Jurkat, Clone E6-1 (cell line): ENCODE results near the gene C6orf89.

ENCODE experiments used
- DNase-seq: peaks from one replicate; pipeline ENCODE4 v3.0.0-alpha.2; 2011; ENCODE audit warnings: low read depth, low spot score
- H3K4me3 ChIP-seq: 2 replicates; pipeline ENCODE4 v1.5.1; 2011; ENCODE audit warnings: mild to moderate bottlenecking, low read length, control low read depth, moderate library complexity

The C6orf89 gene

DNA sequence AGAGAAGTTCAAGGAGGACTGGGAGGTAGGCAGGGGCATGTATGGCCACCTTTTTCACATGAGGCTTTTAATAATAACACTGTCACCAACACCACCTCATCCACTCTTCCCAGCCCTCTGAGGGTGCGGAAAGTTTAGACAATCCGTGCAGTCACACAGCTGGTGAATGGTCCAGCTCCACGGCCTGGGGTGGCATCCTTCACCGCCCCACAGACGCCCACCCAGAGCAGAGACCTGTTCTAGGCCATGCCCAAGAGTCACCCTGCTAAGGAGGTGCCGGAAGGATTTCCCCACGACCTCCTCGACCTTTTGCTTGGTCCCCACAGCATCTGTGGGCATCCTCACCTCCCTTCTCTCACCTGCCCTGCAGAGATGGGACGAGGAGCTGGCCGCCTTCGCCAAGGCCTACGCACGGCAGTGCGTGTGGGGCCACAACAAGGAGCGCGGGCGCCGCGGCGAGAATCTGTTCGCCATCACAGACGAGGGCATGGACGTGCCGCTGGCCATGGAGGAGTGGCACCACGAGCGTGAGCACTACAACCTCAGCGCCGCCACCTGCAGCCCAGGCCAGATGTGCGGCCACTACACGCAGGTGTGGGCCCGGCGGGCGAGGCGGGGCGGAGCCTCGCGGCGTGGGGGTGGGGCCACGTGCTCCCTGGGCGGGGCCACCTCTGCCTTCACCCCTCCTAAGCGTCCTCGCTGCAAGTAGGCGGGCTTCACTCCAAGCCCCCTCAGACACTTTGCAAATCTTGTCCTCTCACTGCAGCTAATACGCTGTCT lies 73.2 kb downstream of the C6orf89 start:
- DNase-seq, result no peak
- H3K4me3 ChIP-seq, result no peak overlapping the region

DNA sequence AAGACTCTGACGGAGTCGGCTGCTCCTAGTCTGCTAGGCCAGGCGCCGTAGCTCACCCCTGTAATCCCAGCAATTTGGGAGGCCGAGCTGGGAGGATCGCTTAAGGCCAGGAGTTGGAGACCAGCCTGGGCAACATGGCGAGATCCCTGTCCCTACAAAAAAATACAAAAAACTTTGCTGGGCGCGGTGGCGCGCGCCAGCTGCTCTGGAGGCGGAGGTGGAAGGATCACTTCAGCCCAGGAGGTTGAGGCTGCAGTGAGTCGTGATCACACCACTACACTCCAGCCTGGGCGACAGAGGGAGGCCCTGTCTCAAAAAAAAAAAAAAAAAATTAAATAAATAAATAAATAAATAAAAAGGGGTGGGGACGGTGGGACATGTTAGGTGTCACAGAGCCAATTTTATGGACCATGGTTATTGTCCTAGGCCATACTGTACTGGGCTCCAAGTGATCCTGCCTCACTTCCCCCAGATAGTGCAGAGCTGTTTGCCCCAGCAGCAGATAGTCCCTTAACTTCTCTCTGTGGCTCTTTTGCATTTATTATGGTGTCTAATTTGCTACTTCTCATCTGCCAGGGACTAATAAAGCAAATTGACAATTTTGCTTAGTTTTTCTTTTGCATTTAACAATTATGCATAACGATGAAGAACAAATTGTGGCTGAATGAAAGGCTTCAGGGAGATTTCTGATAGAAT lies 74.0 kb downstream of the C6orf89 start:
- DNase-seq, result no peak
- no peak overlapping the region for H3K4me3 ChIP-seq

DNA sequence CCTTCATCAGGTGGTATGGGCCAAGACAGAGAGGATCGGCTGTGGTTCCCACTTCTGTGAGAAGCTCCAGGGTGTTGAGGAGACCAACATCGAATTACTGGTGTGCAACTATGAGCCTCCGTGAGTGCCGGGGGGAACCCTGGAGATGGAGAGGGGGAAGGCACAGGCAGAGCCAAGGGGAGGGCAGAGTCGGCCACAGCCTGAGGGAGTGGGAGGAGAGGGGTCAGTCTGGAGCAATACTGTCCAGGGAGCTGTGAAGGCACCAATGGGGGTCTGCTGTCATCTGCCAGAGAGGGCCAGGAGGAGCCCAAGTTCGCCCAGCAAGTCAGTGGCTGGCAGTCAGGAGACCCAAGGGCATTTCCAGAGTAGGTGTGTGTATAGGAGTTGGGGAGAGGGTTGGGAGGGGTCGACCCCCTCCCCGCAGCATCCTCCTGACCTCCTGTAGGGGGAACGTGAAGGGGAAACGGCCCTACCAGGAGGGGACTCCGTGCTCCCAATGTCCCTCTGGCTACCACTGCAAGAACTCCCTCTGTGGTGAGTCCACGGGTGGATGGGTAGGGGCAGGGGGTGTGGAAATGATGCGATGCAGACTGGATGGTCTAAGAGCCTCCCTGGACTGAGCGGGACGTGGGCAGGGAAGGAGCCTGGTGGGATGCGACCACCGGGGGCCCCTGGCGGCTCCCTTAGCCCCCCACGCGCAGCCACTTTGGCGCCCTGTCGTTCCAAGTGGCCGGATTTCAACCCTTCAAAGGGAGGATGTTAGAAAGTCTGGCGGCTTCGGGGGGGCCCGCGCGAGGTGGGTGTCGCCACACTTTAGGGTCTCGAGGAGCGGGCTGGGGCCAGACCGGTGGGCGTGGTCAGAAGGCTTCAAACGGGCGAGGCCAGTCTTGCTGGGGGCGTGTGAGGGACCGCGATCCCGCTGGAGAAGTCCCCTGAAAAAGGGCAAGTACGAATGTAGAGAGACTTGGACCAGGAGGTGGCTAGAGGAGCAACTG lies 76.0 kb downstream of the C6orf89 start:
- no peak for DNase-seq
- no peak overlapping the region for H3K4me3 ChIP-seq

DNA sequence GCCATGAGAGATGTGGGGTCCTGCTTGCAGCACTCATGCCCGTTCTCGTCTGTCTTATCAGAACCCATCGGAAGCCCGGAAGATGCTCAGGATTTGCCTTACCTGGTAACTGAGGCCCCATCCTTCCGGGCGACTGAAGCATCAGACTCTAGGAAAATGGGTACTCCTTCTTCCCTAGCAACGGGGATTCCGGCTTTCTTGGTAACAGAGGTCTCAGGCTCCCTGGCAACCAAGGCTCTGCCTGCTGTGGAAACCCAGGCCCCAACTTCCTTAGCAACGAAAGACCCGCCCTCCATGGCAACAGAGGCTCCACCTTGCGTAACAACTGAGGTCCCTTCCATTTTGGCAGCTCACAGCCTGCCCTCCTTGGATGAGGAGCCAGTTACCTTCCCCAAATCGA lies 77.1 kb downstream of the C6orf89 start:
- H3K4me3 ChIP-seq, result peak overlapping the region; percentile 45
- DNase-seq, result peak; percentile 86

DNA sequence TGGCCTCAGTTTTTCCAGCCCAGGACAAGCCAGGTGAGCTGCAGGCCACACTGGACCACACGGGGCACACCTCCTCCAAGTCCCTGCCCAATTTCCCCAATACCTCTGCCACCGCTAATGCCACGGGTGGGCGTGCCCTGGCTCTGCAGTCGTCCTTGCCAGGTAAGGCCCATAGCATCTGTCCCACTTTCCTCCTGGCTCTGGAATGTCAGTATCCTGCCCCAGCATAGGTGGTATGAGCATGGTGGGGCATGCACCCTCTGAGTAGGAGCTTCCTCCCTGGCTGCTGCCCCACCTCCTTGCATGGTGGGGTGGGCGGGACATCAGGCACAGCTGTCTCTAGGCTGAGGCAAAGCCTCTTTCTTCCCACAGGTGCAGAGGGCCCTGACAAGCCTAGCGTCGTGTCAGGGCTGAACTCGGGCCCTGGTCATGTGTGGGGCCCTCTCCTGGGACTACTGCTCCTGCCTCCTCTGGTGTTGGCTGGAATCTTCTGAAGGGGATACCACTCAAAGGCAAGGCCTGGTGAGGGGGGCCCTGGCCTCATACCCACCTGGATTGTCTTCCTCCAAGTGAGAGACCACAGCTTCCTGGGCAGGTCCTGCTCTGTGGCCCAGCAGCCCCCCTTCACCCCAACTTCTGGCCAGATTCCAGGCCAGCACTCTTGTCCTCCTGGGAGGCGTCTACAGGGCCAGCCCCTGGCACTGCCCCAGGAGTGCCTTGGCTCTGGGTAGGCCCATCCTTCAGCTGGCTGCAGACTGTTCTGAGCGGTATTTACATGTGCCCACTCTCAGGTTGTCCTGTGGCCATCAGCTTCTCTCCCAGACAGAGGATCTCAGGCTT lies 77.9 kb downstream of the C6orf89 start:
- DNase-seq, result peak; percentile 82
- peak overlapping the region; percentile 45 for H3K4me3 ChIP-seq

DNA sequence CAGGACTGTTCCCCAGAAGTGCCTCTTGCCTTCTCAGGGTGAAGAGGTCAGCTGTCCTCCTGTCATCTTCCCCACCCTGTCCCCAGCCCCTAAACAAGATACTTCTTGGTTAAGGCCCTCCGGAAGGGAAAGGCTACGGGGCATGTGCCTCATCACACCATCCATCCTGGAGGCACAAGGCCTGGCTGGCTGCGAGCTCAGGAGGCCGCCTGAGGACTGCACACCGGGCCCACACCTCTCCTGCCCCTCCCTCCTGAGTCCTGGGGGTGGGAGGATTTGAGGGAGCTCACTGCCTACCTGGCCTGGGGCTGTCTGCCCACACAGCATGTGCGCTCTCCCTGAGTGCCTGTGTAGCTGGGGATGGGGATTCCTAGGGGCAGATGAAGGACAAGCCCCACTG lies 78.6 kb downstream of the C6orf89 start:
- H3K4me3 ChIP-seq, result no peak overlapping the region
- DNase-seq, result no peak

DNA sequence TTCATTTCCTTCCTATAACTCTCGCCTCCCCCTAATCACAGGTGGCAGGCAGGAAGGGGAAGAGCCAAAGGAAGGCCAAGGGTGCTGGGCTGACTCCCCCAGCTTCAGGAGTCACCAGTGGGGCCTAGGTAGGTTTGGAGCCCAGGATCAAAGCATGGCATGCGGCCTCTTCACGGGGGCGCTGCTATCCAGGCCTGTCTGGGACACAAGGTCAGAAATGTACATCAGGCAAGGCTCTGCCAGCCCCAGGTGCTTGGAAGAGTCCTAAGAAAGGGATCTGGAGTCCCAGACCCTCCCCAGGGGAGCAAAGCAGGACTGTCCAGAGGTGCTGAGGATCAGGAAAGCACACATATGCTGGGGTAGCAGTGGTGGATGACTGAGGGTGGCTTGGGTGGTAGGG lies 79.2 kb downstream of the C6orf89 start:
- no peak for DNase-seq

DNA sequence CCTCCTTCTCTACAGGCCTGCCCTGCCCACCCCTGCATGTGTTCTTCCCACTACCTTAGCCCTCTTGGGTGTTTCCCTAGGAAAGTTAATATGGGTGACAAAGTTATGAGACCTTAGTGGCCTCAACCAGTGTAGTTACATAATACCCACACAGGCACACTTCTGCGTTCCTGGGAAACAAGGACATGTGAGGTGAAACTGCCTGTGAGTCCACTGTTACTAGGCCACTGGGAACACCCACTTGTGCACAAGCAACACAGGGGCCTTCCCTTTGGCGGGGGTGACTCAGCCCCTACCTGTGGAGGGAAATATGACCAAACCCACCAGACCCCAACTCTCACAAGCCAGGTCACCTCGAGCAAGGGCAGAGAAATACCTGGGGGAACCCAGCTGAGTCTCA lies 81.5 kb downstream of the C6orf89 start:
- DNase-seq, result no peak
- H3K4me3 ChIP-seq, result no peak overlapping the region

More for the DNA sequence above, 79.2 kb downstream of the C6orf89 start:
- H3K4me3 ChIP-seq, result no peak overlapping the region

DNA sequence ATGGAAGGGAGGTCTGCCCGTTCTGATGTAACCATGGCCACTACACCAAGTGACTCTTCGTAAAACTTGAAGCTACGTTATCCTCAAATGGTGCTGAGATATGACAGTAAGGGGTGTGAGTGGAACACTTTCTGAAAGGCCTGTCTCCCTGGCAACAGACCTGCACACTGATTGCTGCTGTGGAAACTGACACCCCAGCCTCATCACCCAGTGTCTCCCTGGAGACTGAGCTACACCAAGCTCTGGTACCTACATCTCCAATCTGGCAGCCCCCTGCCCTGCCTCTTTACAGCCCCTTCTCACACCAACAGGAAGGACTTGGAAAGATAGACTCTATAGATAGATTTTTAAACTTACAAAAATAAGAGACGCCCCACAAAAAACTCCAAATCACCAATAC lies 82.0 kb downstream of the C6orf89 start:
- no peak overlapping the region for H3K4me3 ChIP-seq
- no peak for DNase-seq

DNA sequence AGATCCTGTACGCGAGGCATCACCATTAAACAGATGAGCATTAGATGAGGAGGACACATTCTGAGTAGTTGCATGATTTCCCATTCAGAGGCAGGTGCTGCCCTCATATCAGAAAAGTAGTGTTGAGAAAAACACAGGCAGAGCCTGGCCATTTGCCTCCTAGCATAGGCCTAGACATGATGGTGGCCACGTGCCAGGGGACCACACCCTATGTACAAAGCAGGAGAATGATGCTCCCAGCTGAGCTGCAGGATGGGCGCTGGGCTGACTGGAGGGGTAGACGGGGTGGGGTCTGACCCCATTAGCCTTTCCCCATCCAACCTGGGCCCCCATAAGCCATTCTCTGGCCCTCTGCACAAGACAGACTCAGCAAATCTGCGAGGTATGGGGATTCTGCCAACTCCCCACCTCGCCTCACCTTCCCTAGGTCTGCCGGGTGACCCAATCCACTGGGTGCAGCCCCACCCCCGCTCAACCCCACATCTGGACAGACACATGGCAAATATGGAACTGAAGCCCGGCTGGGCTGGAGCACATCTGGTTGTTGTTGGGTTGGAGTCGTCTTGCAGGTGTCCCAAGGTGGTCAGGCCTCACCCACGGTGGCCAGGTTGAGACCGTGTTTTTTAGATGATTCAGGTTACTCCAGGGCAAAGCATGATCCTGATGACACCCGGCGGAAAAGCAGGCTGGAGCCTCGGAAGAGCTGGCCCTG lies 82.7 kb downstream of the C6orf89 start:
- DNase-seq, result no peak
- H3K4me3 ChIP-seq, result no peak overlapping the region

DNA sequence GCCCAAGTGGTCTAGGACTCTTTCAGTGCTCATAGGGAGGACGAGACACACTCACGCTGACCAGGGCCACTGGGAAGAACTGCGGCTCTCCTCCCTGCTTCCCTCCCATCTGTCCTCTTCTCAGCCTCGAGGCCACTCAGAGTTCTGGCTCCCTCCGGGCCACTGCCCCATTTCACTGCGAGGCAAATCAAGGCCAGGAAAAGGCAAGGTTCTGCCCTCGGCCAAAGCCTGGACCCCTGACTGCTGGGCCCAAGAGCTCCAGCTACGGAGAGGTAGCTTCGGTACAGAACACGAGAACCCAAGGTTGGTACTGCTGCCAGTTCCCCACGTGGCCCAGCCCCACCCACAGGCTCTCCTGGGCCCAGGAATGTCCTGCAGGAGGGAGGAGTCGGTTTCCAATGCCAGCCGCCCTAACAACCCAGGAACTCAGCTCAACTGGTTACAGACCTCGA lies 83.5 kb downstream of the C6orf89 start:
- DNase-seq, result no peak
- no peak overlapping the region for H3K4me3 ChIP-seq

DNA sequence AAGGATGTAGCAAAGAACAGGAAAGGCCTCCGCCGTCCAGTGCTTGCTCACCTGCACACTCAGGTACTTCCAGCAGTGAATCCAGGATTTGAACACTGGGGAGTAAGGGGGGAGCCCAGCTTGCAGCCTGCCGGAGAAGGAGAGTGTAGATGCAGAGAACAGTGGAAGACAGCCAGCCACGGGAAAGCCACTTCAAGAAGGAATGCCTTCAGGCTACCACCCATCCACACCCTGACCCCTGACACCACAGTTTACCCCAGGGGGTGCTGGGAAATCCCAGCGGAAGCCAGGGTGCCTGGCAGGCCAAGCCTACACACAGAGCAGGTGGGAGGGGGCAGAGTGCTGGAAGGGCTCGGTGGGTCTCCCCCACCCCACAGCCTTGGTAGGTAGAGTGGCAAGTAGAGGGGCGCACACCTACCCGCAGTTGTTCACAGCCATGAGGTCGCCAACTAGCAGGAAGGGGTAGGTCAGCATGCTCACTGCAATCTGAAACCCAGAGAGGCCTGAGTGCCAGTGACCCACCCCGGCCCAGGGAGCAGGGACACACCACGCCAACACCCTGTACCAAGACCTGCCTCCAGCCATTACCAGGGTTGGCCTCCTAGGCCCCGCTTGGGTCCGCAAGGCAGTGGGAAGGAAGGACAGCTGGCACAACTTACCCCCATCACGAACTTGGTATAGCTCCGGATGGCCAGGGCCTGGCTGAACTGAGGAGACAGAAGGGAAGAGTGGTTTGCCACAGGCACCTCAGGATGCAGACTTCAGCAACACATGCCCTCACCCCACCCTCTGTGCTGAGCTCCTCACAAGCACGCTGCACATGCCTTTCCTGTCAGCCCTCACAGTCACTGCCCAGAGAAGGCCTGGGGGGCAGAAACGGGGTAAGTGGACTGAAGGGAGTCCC lies 84.5 kb downstream of the C6orf89 start:
- no peak for DNase-seq
- H3K4me3 ChIP-seq, result no peak overlapping the region

DNA sequence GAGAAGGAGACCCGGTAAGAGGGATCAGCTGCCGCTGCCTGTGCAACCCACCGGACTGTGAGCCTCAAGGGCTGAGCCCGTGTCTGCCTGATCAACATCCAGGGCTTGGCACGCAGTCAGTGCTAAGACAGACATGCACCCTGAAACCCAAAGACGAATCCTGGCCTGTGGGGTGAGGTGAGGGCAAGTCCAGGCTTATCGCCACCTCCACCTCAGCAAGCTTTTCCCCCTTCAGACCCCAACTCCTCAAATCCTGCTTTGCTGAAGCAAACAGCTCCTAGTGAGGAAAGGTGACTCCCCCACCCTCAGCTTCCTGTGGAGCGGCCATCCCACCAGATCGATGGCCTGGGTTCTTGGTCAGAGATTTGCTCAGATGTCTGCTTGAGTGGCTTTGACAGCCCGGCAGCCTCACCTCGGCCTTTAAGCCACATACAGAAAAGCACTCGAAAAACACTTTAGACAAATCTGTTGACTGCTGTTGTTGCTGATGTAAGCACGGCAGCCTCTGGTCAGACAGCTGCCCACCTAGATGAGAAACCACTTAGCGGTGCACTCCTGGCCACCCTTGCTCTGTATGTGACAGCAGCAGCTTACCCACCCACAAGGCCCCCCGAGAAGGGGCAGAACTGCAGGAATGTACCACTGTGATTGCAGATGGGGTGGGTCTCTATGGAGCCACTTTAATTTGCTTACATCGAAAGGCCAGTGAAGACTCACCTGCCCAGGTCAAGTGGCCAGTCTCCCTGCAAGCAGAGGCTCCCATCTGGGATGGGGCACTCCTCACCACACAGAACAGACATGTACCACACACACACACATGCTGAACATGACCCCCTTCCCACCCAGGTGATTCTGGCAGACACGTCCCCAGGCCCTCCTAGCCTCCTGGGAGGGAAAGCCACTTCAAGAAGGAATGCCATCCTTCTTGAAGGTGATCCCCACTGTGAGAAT lies 85.4 kb downstream of the C6orf89 start:
- H3K4me3 ChIP-seq, result no peak overlapping the region
- no peak for DNase-seq

DNA sequence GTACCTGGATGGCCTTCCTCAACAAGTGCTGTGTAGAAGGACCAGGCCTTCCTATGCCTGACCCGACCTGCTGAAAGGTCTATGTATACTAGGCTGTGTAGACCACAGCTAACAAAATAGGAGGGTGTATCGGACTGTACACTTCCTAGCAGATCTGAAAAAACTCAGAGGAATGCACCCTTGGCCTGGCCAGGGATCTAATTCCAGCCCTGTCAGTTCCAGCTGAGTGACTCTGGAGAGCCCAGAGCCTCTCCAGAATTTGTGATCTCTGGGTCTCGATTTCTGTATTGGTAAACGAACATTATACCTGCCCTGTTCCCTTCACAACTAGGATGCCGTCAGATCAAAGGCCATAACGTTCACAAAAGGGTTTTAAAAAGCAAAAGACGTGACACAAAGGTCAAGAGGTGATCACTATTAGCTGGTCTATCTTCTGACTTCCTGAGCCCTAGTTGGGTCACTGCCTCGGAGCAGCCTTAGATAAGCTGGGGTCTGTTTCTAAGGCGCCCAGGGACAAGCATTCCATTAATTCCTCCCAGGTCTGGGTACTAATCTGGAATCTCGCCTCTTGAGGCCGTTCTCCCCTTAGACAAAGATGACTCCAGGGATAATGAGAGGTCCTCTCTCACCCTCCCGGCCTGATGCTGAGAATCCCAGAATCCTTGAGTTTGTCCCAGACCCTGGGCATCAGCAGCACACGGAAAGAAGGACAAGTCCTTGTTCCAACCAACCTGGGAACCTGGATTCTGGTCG lies 86.3 kb downstream of the C6orf89 start:
- DNase-seq, result no peak

DNA sequence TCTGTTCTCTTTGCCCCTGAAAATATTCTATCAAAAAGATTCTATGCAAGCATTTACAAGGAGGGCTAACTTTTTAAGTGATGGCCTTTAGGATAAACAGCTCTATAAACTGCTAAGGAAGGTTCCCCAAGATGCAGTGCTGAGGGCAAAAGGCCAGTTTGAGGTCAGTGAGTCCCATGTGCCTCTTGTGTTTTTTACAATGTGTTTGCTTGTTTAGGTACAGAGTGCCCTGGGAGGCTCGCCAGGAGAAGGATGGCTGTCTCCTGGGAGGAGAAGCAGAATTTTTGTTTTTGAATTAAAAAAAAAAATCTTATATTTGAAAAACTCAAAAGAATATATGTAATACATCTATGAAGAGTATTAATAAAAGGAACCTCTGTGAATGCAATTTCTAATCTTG lies 87.4 kb downstream of the C6orf89 start:
- no peak overlapping the region for H3K4me3 ChIP-seq
- DNase-seq, result no peak

More for the DNA sequence above, 86.3 kb downstream of the C6orf89 start:
- no peak overlapping the region for H3K4me3 ChIP-seq
